ENCODE results near the gene APOL3. TPM values are rescaled to one million over a fixed set of nuclear protein-coding genes. Genes with fewer than 3 reads are reported as not detected.
"Not testable (repeated sequence)": the region's sequence is repeated elsewhere in the genome, so short reads cannot be mapped to it uniquely, and the experiment has no call there.

The APOL3 gene, protein sequence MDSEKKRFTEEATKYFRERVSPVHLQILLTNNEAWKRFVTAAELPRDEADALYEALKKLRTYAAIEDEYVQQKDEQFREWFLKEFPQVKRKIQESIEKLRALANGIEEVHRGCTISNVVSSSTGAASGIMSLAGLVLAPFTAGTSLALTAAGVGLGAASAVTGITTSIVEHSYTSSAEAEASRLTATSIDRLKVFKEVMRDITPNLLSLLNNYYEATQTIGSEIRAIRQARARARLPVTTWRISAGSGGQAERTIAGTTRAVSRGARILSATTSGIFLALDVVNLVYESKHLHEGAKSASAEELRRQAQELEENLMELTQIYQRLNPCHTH
- total RNA-seq (2021) = 15.2 and 19.3 TPM in 2 replicates
- percentile 40 among the genes with signal in this experiment for Bru-seq, nascent RNA
- BruChase-seq, experiment 1, labeled RNA remaining after a 2-hour chase = percentile 45 among the genes with signal in this experiment
- BruChase-seq, experiment 2, labeled RNA remaining after a 6-hour chase = percentile 40 among the genes with signal in this experiment
- long read RNA-seq, transcript APOL3-213 (3 exons, 576 nt) = major isoform, 5 of 27 reads
- long read RNA-seq, partial matches to known transcripts = 11 of 27 reads
- long read RNA-seq, other reads (novel, unspliced or antisense) = 6 of 27 reads

DNA sequence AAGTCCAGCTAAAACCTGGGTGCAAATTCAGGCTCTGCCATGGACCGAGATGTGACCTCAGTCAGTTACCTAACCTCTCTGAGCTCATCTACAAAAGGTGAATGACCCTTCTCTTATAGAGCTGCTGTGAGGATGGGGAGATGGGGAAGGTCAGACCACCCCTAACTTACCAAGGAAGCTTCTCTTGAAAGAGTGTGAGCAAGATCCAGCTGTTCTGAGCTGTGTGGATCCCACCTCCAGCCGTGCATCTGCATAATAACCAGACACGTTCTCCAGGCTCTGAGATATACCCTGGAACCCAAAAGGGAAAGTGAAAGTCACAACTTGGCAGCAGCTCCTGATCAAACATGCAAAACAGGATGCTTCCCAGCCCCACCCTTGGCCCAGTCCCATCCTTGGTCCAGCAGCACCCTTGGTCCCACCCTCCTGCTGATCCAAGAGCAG is at the start of gene APOL3:
Gene APOL3 (minus strand): TSS at position 257 of the 444 bp plus-strand sequence. CDS start 11,700 bp downstream, outside the sequence.
- ChIA-PET POLR2A (ENCODE audit: unreplicated experiment) (interaction anchor here (0.5 kb wide), 1 partner anchor 848 kb away, joined by 10 read pairs; no protein-coding TSS in a partner anchor), CTCF (interaction anchor here (0.6 to 0.7 kb wide), 2 partner anchors 24 to 112 kb away, joined by 3 to 4 read pairs; no protein-coding TSS in a partner anchor)
- Histone ChIP-seq H3K27ac (no peak within 1 kb of the TSS), H3K9me3 (ENCODE audit: insufficient read depth, low read depth) (no peaks in the 10 kb centered on the region), H3K79me2 (ENCODE audit: low read depth) (no peaks in the 10 kb centered on the region), H3K36me3 (ENCODE audit: low read depth) (no peaks in the 10 kb centered on the region), H3K9me2 (ENCODE audit: insufficient read depth) (no peaks in the 10 kb centered on the region), H3K4me2 (no peak within 1 kb of the TSS), H3K27me3 (ENCODE audit: insufficient read depth, low read depth) (no peaks in the 10 kb centered on the region; the same call in 1 of the 2 replicates), H3K4me3 (no peak within 1 kb of the TSS), H4K20me1 (ENCODE audit: insufficient read depth) (no peaks in the 10 kb centered on the region), H3K4me1 (replicated peaks; ENCODE audit: insufficient read depth) (no peaks in the 10 kb centered on the region), H3F3A (ENCODE audit: insufficient read depth, low read depth) (no peaks in the 10 kb centered on the region; the same call in 1 of the 2 replicates), H2AFZ (no peak within 1 kb of the TSS)
- TF ChIP-seq EZH2 (IDR thresholded peaks at IDR 0.05; ENCODE audit: low read depth) = no peak
- TF ChIP-seq, protein P1, sequence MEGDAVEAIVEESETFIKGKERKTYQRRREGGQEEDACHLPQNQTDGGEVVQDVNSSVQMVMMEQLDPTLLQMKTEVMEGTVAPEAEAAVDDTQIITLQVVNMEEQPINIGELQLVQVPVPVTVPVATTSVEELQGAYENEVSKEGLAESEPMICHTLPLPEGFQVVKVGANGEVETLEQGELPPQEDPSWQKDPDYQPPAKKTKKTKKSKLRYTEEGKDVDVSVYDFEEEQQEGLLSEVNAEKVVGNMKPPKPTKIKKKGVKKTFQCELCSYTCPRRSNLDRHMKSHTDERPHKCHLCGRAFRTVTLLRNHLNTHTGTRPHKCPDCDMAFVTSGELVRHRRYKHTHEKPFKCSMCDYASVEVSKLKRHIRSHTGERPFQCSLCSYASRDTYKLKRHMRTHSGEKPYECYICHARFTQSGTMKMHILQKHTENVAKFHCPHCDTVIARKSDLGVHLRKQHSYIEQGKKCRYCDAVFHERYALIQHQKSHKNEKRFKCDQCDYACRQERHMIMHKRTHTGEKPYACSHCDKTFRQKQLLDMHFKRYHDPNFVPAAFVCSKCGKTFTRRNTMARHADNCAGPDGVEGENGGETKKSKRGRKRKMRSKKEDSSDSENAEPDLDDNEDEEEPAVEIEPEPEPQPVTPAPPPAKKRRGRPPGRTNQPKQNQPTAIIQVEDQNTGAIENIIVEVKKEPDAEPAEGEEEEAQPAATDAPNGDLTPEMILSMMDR (conservative IDR thresholded peaks at IDR 0.05) = no peak
- BruUV-seq (replicated peaks) = no TSS peak
- intact Hi-C loops (cut with micrococcal nuclease; ENCODE audit: unreplicated experiment) = no loop called here
- DNase-seq = peak in 1 of 2 experiments; percentile 17

DNA sequence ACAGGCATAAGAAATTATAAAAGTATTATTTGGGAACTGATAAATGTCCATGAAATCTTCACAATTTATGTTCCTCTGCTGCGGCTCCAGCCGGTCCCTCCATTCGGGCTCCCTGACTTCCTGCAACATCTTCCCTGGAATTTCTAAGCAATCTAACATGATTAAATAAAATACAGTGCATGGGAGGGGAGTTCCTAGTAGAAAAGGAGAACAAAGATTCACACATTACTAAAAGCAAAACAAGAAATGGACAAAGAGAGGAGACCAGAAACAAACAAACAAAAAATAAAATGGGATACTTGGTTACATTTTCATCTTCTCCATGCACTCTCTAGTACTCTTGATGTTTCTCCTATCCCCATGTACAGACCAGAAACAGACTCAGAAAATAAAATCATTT is 49.7 kb upstream of the APOL3 start:
- no peak overlapping the region for H3K4me3 ChIP-seq
- H3F3A ChIP-seq (ENCODE audit: insufficient read depth, low read depth) = no peaks in the 10 kb centered on the region
- CTCF ChIA-PET = no interaction called here
- no TSS peak for BruUV-seq (replicated peaks)
- POLR2A ChIA-PET (ENCODE audit: unreplicated experiment) = no interaction called here
- peaks cover 5% of the 10 kb centered on the region; the same call in 1 of the 2 replicates for H3K27me3 ChIP-seq (ENCODE audit: insufficient read depth, low read depth)
- H3K9me3 ChIP-seq (ENCODE audit: insufficient read depth, low read depth) = peaks cover 18% of the 10 kb centered on the region
- no peak for TF ChIP-seq EZH2 (IDR thresholded peaks at IDR 0.05; ENCODE audit: low read depth)
- TF ChIP-seq, protein P1 (conservative IDR thresholded peaks at IDR 0.05) = no peak
- H3K27ac ChIP-seq = no peak overlapping the region
- H3K9me2 ChIP-seq (ENCODE audit: insufficient read depth) = no peaks in the 10 kb centered on the region
- H3K4me1 ChIP-seq (replicated peaks; ENCODE audit: insufficient read depth) = no peaks in the 10 kb centered on the region
- H3K36me3 ChIP-seq (ENCODE audit: low read depth) = no peaks in the 10 kb centered on the region
- no peak overlapping the region for H3K4me2 ChIP-seq
- intact Hi-C loops (cut with micrococcal nuclease; ENCODE audit: unreplicated experiment) = no loop called here
- H2AFZ ChIP-seq = no peak overlapping the region
- no peaks in the 10 kb centered on the region for H3K79me2 ChIP-seq (ENCODE audit: low read depth)
- DNase-seq = no peak
- H4K20me1 ChIP-seq (ENCODE audit: insufficient read depth) = no peaks in the 10 kb centered on the region

DNA sequence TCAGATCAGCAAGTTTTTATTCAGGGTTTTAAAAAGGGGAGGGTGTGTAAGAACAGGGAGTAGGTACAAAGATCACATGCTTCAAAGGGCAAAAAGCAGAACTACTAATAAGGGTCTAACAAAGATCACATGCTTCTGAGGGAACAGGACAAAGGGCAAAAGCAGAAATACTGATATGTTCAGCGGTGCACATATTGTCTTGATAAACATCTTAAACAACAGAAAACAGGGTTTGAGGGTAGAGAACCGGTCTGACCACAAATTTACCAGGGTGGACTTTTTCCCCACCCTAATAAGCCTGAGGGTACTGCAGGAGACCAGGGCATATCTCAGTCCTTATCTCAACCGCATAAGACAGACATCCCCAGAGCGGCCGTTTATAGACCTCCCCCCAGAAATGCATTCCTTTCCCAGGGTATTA is 48.9 kb upstream of the APOL3 start:
- peaks cover 18% of the 10 kb centered on the region for H3K9me3 ChIP-seq (ENCODE audit: insufficient read depth, low read depth)
- H3K4me2 ChIP-seq; CTCF ChIA-PET; H2AFZ ChIP-seq; H3K9me2 ChIP-seq (ENCODE audit: insufficient read depth); H3K79me2 ChIP-seq (ENCODE audit: low read depth); H3K27me3 ChIP-seq (ENCODE audit: insufficient read depth, low read depth); BruUV-seq (replicated peaks); H3K27ac ChIP-seq; H3K4me3 ChIP-seq; H3K4me1 ChIP-seq (replicated peaks; ENCODE audit: insufficient read depth); H3F3A ChIP-seq (ENCODE audit: insufficient read depth, low read depth); H4K20me1 ChIP-seq (ENCODE audit: insufficient read depth); H3K36me3 ChIP-seq (ENCODE audit: low read depth); intact Hi-C loops (cut with micrococcal nuclease; ENCODE audit: unreplicated experiment); POLR2A ChIA-PET (ENCODE audit: unreplicated experiment): not testable (repeated sequence)
- DNase-seq = peak in 1 of 2 experiments; percentile 38

All from PC-9 (cell line).